IMR-90 (cell line): ENCODE measurements around the gene RAB29. TPM values are rescaled to one million over a fixed set of nuclear protein-coding genes. Genes with fewer than 3 reads are reported as not detected.

Experiments
- ATAC-seq: fragments of 200-7000 bp; cut with Tn5 transposase; 2 replicates; pipeline ENCODE4 v1.9.1; 2020; ENCODE audit warnings: low read depth, mild to moderate bottlenecking, moderate library complexity
- BruUV-seq: library from RNA; stranded (reverse); fragments of 400-500 nt; replicated peaks from 2 replicates; lab custom pipeline; 2021; lab: Mats Ljungman, UMichigan
- CTCF ChIA-PET: fragments of 300-600 bp; formaldehyde crosslinking; extraction: SDS; loops from one replicate; lab custom pipeline; 2021; ENCODE audit warnings: antibody characterized with exemption; lab: Yijun Ruan, JAX
- POLR2A ChIA-PET: fragments of 300-600 bp; sonication (Branson Sonifier 250); formaldehyde crosslinking; loops from one replicate; lab custom pipeline; 2022; ENCODE audit warnings: antibody characterized with exemption; ENCODE audit not compliant: unreplicated experiment; lab: Charles Lee
- DNase-seq: peaks from one replicate; pipeline ENCODE4 v3.0.0; 2013
- H2AFZ ChIP-seq: replicated peaks from 2 replicates; pipeline ENCODE3; 2013; ENCODE audit warnings: low read length, mild to moderate bottlenecking; ENCODE audit not compliant: poor library complexity
- H2AK5ac ChIP-seq: 2 replicates; pipeline ENCODE4 v1.6.1; 2013; ENCODE audit warnings: low read depth, low read length, inconsistent platforms
- H2AK9ac ChIP-seq: replicated peaks from 2 replicates; pipeline ENCODE3; 2013; ENCODE audit warnings: mild to moderate bottlenecking, low read depth, low read length, moderate library complexity; ENCODE audit not compliant: poor library complexity
- H2BK120ac ChIP-seq: 2 replicates; pipeline ENCODE4 v1.6.1; 2013; ENCODE audit warnings: low read depth, low read length, inconsistent platforms
- H2BK15ac ChIP-seq: 3 replicates; pipeline ENCODE4 v1.6.1; 2013; ENCODE audit warnings: low read depth, low read length, inconsistent platforms
- H2BK20ac ChIP-seq: 2 replicates; pipeline ENCODE4 v1.6.1; 2013; ENCODE audit warnings: low read depth, mild to moderate bottlenecking, inconsistent platforms, low read length, moderate library complexity
- H2BK5ac ChIP-seq: 2 replicates; pipeline ENCODE4 v1.6.1; 2013; ENCODE audit warnings: mild to moderate bottlenecking, low read depth, low read length, inconsistent platforms; ENCODE audit not compliant: poor library complexity, severe bottlenecking
- H3K14ac ChIP-seq: replicated peaks from 2 replicates; pipeline ENCODE4 v1.6.1; 2013; ENCODE audit warnings: low read depth, low read length, inconsistent platforms
- H3K18ac ChIP-seq: 2 replicates; pipeline ENCODE4 v1.6.1; 2013; ENCODE audit warnings: low read depth, low read length, control low read depth
- H3K23ac ChIP-seq: 2 replicates; pipeline ENCODE4 v1.6.1; 2013; ENCODE audit warnings: low read depth, low read length, inconsistent platforms
- H3K27ac ChIP-seq: 2 replicates; pipeline ENCODE4 v1.5.1; 2013; ENCODE audit warnings: mild to moderate bottlenecking, control low read depth, low read length; ENCODE audit not compliant: insufficient read depth
- H3K27me3 ChIP-seq: 2 replicates; pipeline ENCODE4 v1.6.1; 2013; ENCODE audit warnings: low read length; ENCODE audit not compliant: control insufficient read depth, insufficient read depth
- H3K36me3 ChIP-seq: 2 replicates; pipeline ENCODE4 v1.6.1; 2013; ENCODE audit warnings: low read length, mixed read lengths; ENCODE audit not compliant: control insufficient read depth, insufficient read depth
- H3K4ac ChIP-seq: 2 replicates; pipeline ENCODE4 v1.6.1; 2013; ENCODE audit warnings: low read depth, low read length, inconsistent platforms
- H3K4me1 ChIP-seq: 2 replicates; pipeline ENCODE4 v1.6.1; 2013; ENCODE audit warnings: low read length, mixed read lengths; ENCODE audit not compliant: control insufficient read depth, insufficient read depth
- H3K4me2 ChIP-seq: 2 replicates; pipeline ENCODE4 v1.6.1; 2013; ENCODE audit warnings: low read depth, mild to moderate bottlenecking, control low read depth, low read length, moderate library complexity
- H3K4me3 ChIP-seq: 2 replicates; pipeline ENCODE4 v1.5.1; 2013; ENCODE audit warnings: low read depth, mild to moderate bottlenecking, control low read depth, low read length, moderate library complexity; ENCODE audit not compliant: insufficient read depth
- H3K56ac ChIP-seq: 2 replicates; pipeline ENCODE4 v1.6.1; 2013; ENCODE audit warnings: low read length, inconsistent platforms; ENCODE audit not compliant: insufficient read depth; ENCODE audit errors: extremely low read depth
- H3K79me1 ChIP-seq, 2 experiments: 2 replicates each; pipeline ENCODE4 v1.6.1; 2013; ENCODE audit warnings: low read length in 2 of 2, inconsistent platforms in 1 of 2, low read depth in 1 of 2
- H3K9ac ChIP-seq: 2 replicates; pipeline ENCODE4 v1.6.1; 2013; ENCODE audit warnings: low read depth, low read length, control low read depth
- H3K9me1 ChIP-seq: 2 replicates; pipeline ENCODE4 v1.6.1; 2013; ENCODE audit warnings: low read length, inconsistent platforms; ENCODE audit not compliant: insufficient read depth
- H3K9me3 ChIP-seq: 2 replicates; pipeline ENCODE4 v1.6.1; 2013; ENCODE audit warnings: low read length; ENCODE audit not compliant: control insufficient read depth, insufficient read depth
- H4K20me1 ChIP-seq: 2 replicates; pipeline ENCODE4 v1.6.1; 2013; ENCODE audit warnings: low read length, inconsistent platforms; ENCODE audit not compliant: insufficient read depth
- H4K5ac ChIP-seq: 2 replicates; pipeline ENCODE4 v1.6.1; 2013; ENCODE audit warnings: mild to moderate bottlenecking, low read depth, low read length, control low read depth
- H4K8ac ChIP-seq, 2 experiments: 2 replicates each; pipeline ENCODE4 v1.6.1; 2013; ENCODE audit warnings: low read depth in 2 of 2, low read length in 2 of 2, control low read depth in 1 of 2, inconsistent platforms in 1 of 2
- H4K91ac ChIP-seq: 2 replicates; pipeline ENCODE4 v1.6.1; 2013; ENCODE audit warnings: low read depth, low read length, inconsistent platforms; ENCODE audit not compliant: insufficient read depth
- BHLHE40 ChIP-seq: fragments of 150-350 bp; IDR thresholded peaks from 2 replicates; pipeline ENCODE4 v1.6.1; 2016; ENCODE audit warnings: mild to moderate bottlenecking, low read depth, low read length
- CEBPB ChIP-seq: IDR thresholded peaks from 2 replicates; pipeline ENCODE4 v1.6.1; 2012; ENCODE audit warnings: low read depth, low read length, improper control_type of control experiment
- CHD1 ChIP-seq: IDR thresholded peaks from 2 replicates; pipeline ENCODE4 v1.6.1; 2012; ENCODE audit warnings: low read depth, low read length, improper control_type of control experiment
- CTCF ChIP-seq: conservative IDR thresholded peaks from 2 replicates; pipeline ENCODE4 v1.5.1; 2012; ENCODE audit warnings: mild to moderate bottlenecking, low read depth, low read length, improper control_type of control experiment
- FOS ChIP-seq: fragments of 150-350 bp; IDR thresholded peaks from 2 replicates; pipeline ENCODE4 v1.6.1; 2016; ENCODE audit warnings: low read depth, low read length
- MAFK ChIP-seq: IDR thresholded peaks from 2 replicates; pipeline ENCODE4 v1.6.1; 2012; ENCODE audit warnings: low read depth, low read length, improper control_type of control experiment
- MAZ ChIP-seq: IDR thresholded peaks from 2 replicates; pipeline ENCODE4 v1.6.1; 2012; ENCODE audit warnings: low read depth, mild to moderate bottlenecking, low read length, improper control_type of control experiment, moderate library complexity, borderline replicate concordance
- MXI1 ChIP-seq: IDR thresholded peaks from 2 replicates; pipeline ENCODE4 v1.6.1; 2012; ENCODE audit warnings: low read depth, mild to moderate bottlenecking, low read length, moderate library complexity, borderline replicate concordance
- NFE2L2 ChIP-seq: fragments of 150-350 bp; IDR thresholded peaks from 2 replicates; pipeline ENCODE4 v1.6.1; 2016; ENCODE audit warnings: low read depth, mild to moderate bottlenecking, low read length
- POLR2A ChIP-seq: IDR thresholded peaks from 2 replicates; pipeline ENCODE4 v1.6.1; 2012; ENCODE audit warnings: mild to moderate bottlenecking, low read depth, low read length
- RAD21 ChIP-seq: IDR thresholded peaks from 2 replicates; pipeline ENCODE4 v1.6.1; 2012; ENCODE audit warnings: low read length, improper control_type of control experiment
- RCOR1 ChIP-seq: IDR thresholded peaks from 2 replicates; pipeline ENCODE4 v1.6.1; 2012; ENCODE audit warnings: mild to moderate bottlenecking, low read length, improper control_type of control experiment; ENCODE audit not compliant: insufficient replicate concordance
- RFX5 ChIP-seq: IDR thresholded peaks from 2 replicates; pipeline ENCODE4 v1.8.0; 2012; ENCODE audit warnings: low read depth, mild to moderate bottlenecking, low read length, moderate library complexity
- SMC3 ChIP-seq: fragments of 150-350 bp; IDR thresholded peaks from 2 replicates; pipeline ENCODE4 v1.6.1; 2016; ENCODE audit warnings: low read depth, mild to moderate bottlenecking, antibody characterized with exemption, low read length, moderate library complexity
- USF2 ChIP-seq: fragments of 150-350 bp; IDR thresholded peaks from 2 replicates; pipeline ENCODE4 v1.6.1; 2017; ENCODE audit warnings: mild to moderate bottlenecking, antibody characterized with exemption, low read length, low read depth
- WGBS, 2 experiments: methylation state at CpG; one replicate each; pipeline versions ENCODE4 v1.1.5 to v1.1.7; 2013; ENCODE audit warnings: missing lambda C conversion rate in 2 of 2; ENCODE audit not compliant: insufficient read length in 1 of 2; ENCODE audit errors: extremely low coverage in 2 of 2; 5-methylcytosine and 5-hydroxymethylcytosine counted together
- dilution Hi-C: fragments of 300-500 bp; cut with HindIII; formaldehyde crosslinking; loops from one replicate; pipeline ENCODE4 v1.14.3; 2018; ENCODE audit warnings: low sequenced_read_pairs; ENCODE audit not compliant: unreplicated experiment
- in situ Hi-C: fragments of 300-500 bp; cut with MboI; formaldehyde crosslinking; loops from 3 replicates; pipeline ENCODE4 v1.14.3; 2019; ENCODE audit warnings: low sequenced_read_pairs, inconsistent platforms, mixed read lengths
- intact Hi-C: fragments of 100-400 bp; cut with micrococcal nuclease; formaldehyde crosslinking; loops from 2 replicates; pipeline ENCODE4 v1.10.0; 2022
- polyA plus RNA-seq, 3 experiments: library from polyadenylated mRNA; depleted of rRNA; stranded (reverse); fragments of >200 nt; gene quantifications; 2 replicates each; pipeline ENCODE4 v1.2.3, GENCODE V29; 2012; ENCODE audit warnings: low replicate concordance in 1 of 3
- total RNA-seq: library from RNA; depleted of rRNA; stranded (reverse); fragments of >200 nt; gene quantifications from 2 replicates; pipeline ENCODE4 v1.2.3, GENCODE V29; 2012
- TF ChIP-seq, protein P1 (sequence below): fragments of 150-350 bp; IDR thresholded peaks from 2 replicates; pipeline ENCODE4 v1.6.1; 2016; ENCODE audit warnings: low read depth, mild to moderate bottlenecking, low read length, moderate library complexity, borderline replicate concordance

The RAB29 gene
- total and polyA plus RNA-seq, 2 of the 4 experiments (the other 2 are of a cell fraction) = 5.7 to 7.3 TPM

GRCh38 chr1:205744403-205744802 lies 30.9 kb downstream of the RAB29 start:
- Histone ChIP-seq H4K91ac (no peak overlapping the region), H3K4ac (no peak overlapping the region), H3K4me2 (no peak overlapping the region), H3K23ac (no peak overlapping the region), H3K9me1 (peaks cover 12% of the 10 kb centered on the region), H3K9me3 (no peaks in the 10 kb centered on the region), H4K20me1 (peaks cover 83% of the 10 kb centered on the region), H2AK5ac (no peak overlapping the region), H3K18ac (no peak overlapping the region), H3K79me1 (peaks cover 3 to 42% of the 10 kb centered on the region in 2 experiments), H2BK15ac (no peak overlapping the region), H2AK9ac (no peak overlapping the region), H3K36me3 (peaks cover 4% of the 10 kb centered on the region), H3K9ac (no peak overlapping the region), H3K56ac (no peak overlapping the region), H2BK20ac (no peak overlapping the region), H4K5ac (no peak overlapping the region), H3K4me3 (no peak overlapping the region), H2BK5ac (no peak overlapping the region), H3K27me3 (no peaks in the 10 kb centered on the region), H3K4me1 (peaks cover 4% of the 10 kb centered on the region; the same call in 1 of the 2 replicates), H2AFZ (no peak overlapping the region), H3K14ac (no peak overlapping the region), H3K27ac (no peak overlapping the region), H4K8ac (no peak overlapping the region), H2BK120ac (no peak overlapping the region)
- ATAC-seq (no peak), DNase-seq (no peak)
- WGBS, 2 experiments = no CpG with 5 or more reads among the region's 8 CpGs
- dilution Hi-C loops = no loop called here
- CTCF ChIA-PET = interaction anchor here (0.9 kb wide), 1 partner anchor 16 kb away, joined by 3 read pairs; no protein-coding TSS in a partner anchor
- BruUV-seq = no TSS peak
- TF ChIP-seq RFX5 = no peak
- TF ChIP-seq CEBPB = no peak
- TF ChIP-seq, protein P1, sequence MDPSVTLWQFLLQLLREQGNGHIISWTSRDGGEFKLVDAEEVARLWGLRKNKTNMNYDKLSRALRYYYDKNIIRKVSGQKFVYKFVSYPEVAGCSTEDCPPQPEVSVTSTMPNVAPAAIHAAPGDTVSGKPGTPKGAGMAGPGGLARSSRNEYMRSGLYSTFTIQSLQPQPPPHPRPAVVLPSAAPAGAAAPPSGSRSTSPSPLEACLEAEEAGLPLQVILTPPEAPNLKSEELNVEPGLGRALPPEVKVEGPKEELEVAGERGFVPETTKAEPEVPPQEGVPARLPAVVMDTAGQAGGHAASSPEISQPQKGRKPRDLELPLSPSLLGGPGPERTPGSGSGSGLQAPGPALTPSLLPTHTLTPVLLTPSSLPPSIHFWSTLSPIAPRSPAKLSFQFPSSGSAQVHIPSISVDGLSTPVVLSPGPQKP = no peak
- no peak for TF ChIP-seq NFE2L2
- TF ChIP-seq USF2 = no peak
- TF ChIP-seq SMC3 = no peak
- no peak for TF ChIP-seq MAFK
- no peak for TF ChIP-seq RAD21
- TF ChIP-seq RCOR1 = no peak
- TF ChIP-seq POLR2A = no peak
- TF ChIP-seq BHLHE40 = no peak
- no peak for TF ChIP-seq CHD1
- TF ChIP-seq FOS = no peak
- no peak for TF ChIP-seq CTCF
- TF ChIP-seq MXI1 = no peak
- TF ChIP-seq MAZ = no peak
- POLR2A ChIA-PET = interaction anchor here (0.6 kb wide), 1 partner anchor 37 kb away, joined by 11 read pairs; no protein-coding TSS in a partner anchor
- intact Hi-C loops = no loop called here
- in situ Hi-C loops = no loop called here
